K562 (cell line): ENCODE data around the gene TCP11. TPM values are rescaled to one million over a fixed set of nuclear protein-coding genes. Genes with fewer than 3 reads are reported as not detected.

Experiments used
- ATAC-seq: fragments of 200-7000 bp; cut with Tn5 transposase; 3 replicates; pipeline ENCODE4 v1.9.1; 2020; ENCODE audit warnings: moderate library complexity
- BruUV-seq: library from RNA; stranded (reverse); fragments of 400-500 nt; replicated peaks from 2 replicates; lab custom pipeline; 2021; lab: Mats Ljungman, UMichigan
- CTCF ChIA-PET: fragments of 300-600 bp; formaldehyde crosslinking; extraction: SDS; loops from one replicate; lab custom pipeline; 2021; ENCODE audit warnings: low intra/inter-chr PET ratio; lab: Yijun Ruan, JAX
- POLR2A ChIA-PET: fragments of 300-600, 350-650 bp; sonication (Branson Sonifier 250); formaldehyde crosslinking; extraction: SDS; loops from one replicate; lab custom pipeline; 2021; ENCODE audit warnings: antibody characterized with exemption, inconsistent platforms; lab: Yijun Ruan, JAX
- DNase-seq, 4 experiments: peaks; one replicate each; pipeline versions ENCODE4 v3.0.0 to v3.0.0-alpha.2; 2011 to 2018; ENCODE audit warnings: low spot score in 3 of 4, mixed read lengths in 3 of 4; ENCODE audit errors: extremely low read depth in 1 of 4
- FAIRE-seq: peaks from 2 replicates; lab custom pipeline; 2011; peaks lifted over from hg19 to GRCh38; lab: Jason Lieb, UNC
- H2AFZ ChIP-seq: 2 replicates; pipeline ENCODE4 v1.6.0; 2011; ENCODE audit warnings: low read depth, low read length, control low read depth, inconsistent platforms
- H3K27ac ChIP-seq: fragments of 200-600 bp; 3 replicates; pipeline ENCODE4 v1.8.0; 2011; ENCODE audit warnings: low read depth, mild to moderate bottlenecking, control low read depth, inconsistent platforms, low read length, moderate library complexity, mixed read lengths; ENCODE audit errors: extremely low read depth
- H3K27me3 ChIP-seq, 2 experiments: fragments of 300-600 bp in 1 of 2; 2 replicates in 1 of 2; 3 replicates in 1 of 2; pipeline versions ENCODE4 v1.6.0 to v1.8.0; 2011; ENCODE audit warnings: inconsistent platforms in 2 of 2, low read length in 2 of 2, mild to moderate bottlenecking in 1 of 2, mixed read lengths in 1 of 2, moderate library complexity in 1 of 2; ENCODE audit not compliant: control insufficient read depth in 2 of 2, insufficient read depth in 2 of 2
- H3K36me3 ChIP-seq: fragments of 300-600 bp; 3 replicates; pipeline ENCODE4 v1.8.0; 2011; ENCODE audit warnings: mild to moderate bottlenecking, low read length, inconsistent platforms; ENCODE audit not compliant: control insufficient read depth, insufficient read depth
- H3K4me1 ChIP-seq, 2 experiments: fragments of 200-600 bp in 1 of 2; replicated peaks in 1 of 2; 2 replicates in 1 of 2; 3 replicates in 1 of 2; pipeline versions ENCODE4 v1.5.1 to v1.8.0; 2011; ENCODE audit warnings: inconsistent platforms in 2 of 2, low read length in 2 of 2, mild to moderate bottlenecking in 1 of 2, mixed read lengths in 1 of 2, moderate library complexity in 1 of 2; ENCODE audit not compliant: control insufficient read depth in 2 of 2, insufficient read depth in 2 of 2
- H3K4me2 ChIP-seq: 2 replicates; pipeline ENCODE4 v1.6.1; 2011; ENCODE audit warnings: low read length, control low read depth, inconsistent platforms, mixed read lengths; ENCODE audit not compliant: insufficient read depth
- H3K4me3 ChIP-seq: fragments of 200-600 bp; sonication (generic), shearing (Covaris generic); 2 replicates; pipeline ENCODE4 v1.5.1; 2016; ENCODE audit warnings: control low read depth, inconsistent platforms
- H3K79me2 ChIP-seq: fragments of 200-600 bp; 3 replicates; pipeline ENCODE4 v1.8.0; 2011; ENCODE audit warnings: low read length, inconsistent platforms; ENCODE audit not compliant: control insufficient read depth, insufficient read depth
- H3K9ac ChIP-seq, 2 experiments: 2 replicates each; pipeline versions ENCODE4 v1.6.0 to v1.6.1; 2011; ENCODE audit warnings: low read depth in 2 of 2, low read length in 2 of 2, control low read depth in 1 of 2, inconsistent platforms in 1 of 2, mild to moderate bottlenecking in 1 of 2, mixed read lengths in 1 of 2; ENCODE audit not compliant: insufficient read depth in 1 of 2
- H3K9me1 ChIP-seq: one replicate; pipeline ENCODE4 v1.6.0; 2011; ENCODE audit warnings: inconsistent platforms, mild to moderate bottlenecking, low read length, moderate library complexity; ENCODE audit not compliant: control insufficient read depth, insufficient read depth
- H3K9me3 ChIP-seq: replicated peaks from 2 replicates; pipeline ENCODE4 v1.5.1; 2011; ENCODE audit warnings: low read depth, low read length, inconsistent platforms; ENCODE audit not compliant: control insufficient read depth, insufficient read depth
- H4K20me1 ChIP-seq: replicated peaks from 2 replicates; pipeline ENCODE4 v1.6.1; 2011; ENCODE audit warnings: low read length, inconsistent platforms, mixed read lengths; ENCODE audit not compliant: control insufficient read depth, insufficient read depth
- ELF1 ChIP-seq: fragments of 200-800 bp; sonication (Bioruptor generic); IDR thresholded peaks from 2 replicates; pipeline ENCODE4 v1.6.1; 2016; ENCODE audit warnings: missing genetic modification characterization, missing compliant biosample characterization
- HMG20A ChIP-seq: fragments of 450-650 bp; formaldehyde crosslinking; conservative IDR thresholded peaks from 2 replicates; pipeline ENCODE4 v1.4.0; 2020; ENCODE audit warnings: mild to moderate bottlenecking, mixed read lengths
- HOXB6 ChIP-seq: fragments of 250-450 bp; sonication (Bioruptor Pico); IDR thresholded peaks from 2 replicates; pipeline ENCODE4 v1.5.1; 2022; ENCODE audit warnings: mild to moderate bottlenecking, borderline replicate concordance
- MYBL2 ChIP-seq, 2 experiments: fragments of 450-650 bp in 1 of 2; sonication (generic) in 1 of 2; formaldehyde crosslinking in 1 of 2; IDR thresholded peaks; 2 replicates each; pipeline versions ENCODE4 v1.6.1 to v1.8.1; 2017 to 2022; ENCODE audit warnings: borderline replicate concordance in 1 of 2, inconsistent platforms in 1 of 2, low read depth in 1 of 2, mild to moderate bottlenecking in 1 of 2, missing genetic modification reagents in 1 of 2, moderate library complexity in 1 of 2
- NCOA6 ChIP-seq: fragments of 450-650 bp; IDR thresholded peaks from 2 replicates; pipeline ENCODE4 v1.6.1; 2017; ENCODE audit warnings: mild to moderate bottlenecking
- POLR2H ChIP-seq: IDR thresholded peaks from 2 replicates; pipeline ENCODE4 v1.6.1; 2016; ENCODE audit warnings: missing genetic modification characterization, low read depth, mild to moderate bottlenecking, control low read depth, missing compliant biosample characterization, moderate library complexity
- POU5F1 ChIP-seq: fragments of 150-350 bp; IDR thresholded peaks from 2 replicates; pipeline ENCODE4 v1.6.1; 2014; ENCODE audit warnings: borderline replicate concordance, low read length, low read depth, mild to moderate bottlenecking; ENCODE audit not compliant: partially characterized antibody
- PTRF ChIP-seq: fragments of 450-650 bp; IDR thresholded peaks from 2 replicates; pipeline ENCODE4 v1.6.1; 2016; ENCODE audit warnings: mild to moderate bottlenecking, missing genetic modification characterization, missing compliant biosample characterization
- RBM22 ChIP-seq: fragments of 200-400 bp; formaldehyde crosslinking; IDR thresholded peaks from 2 replicates; pipeline ENCODE4 v1.6.1; 2018; ENCODE audit warnings: low read length, low read depth; ENCODE audit not compliant: poor library complexity, severe bottlenecking
- RFX1 ChIP-seq: fragments of 450-650 bp; IDR thresholded peaks from 2 replicates; pipeline ENCODE4 v1.6.1; 2016; ENCODE audit warnings: mild to moderate bottlenecking, moderate library complexity
- TAL1 ChIP-seq: fragments of 450-650 bp; IDR thresholded peaks from 2 replicates; pipeline ENCODE4 v1.6.1; 2016; ENCODE audit warnings: mild to moderate bottlenecking
- ZC3H4 ChIP-seq: sonication (generic); formaldehyde crosslinking; IDR thresholded peaks from 2 replicates; pipeline ENCODE4 v1.9.0; 2021; ENCODE audit warnings: missing genetic modification reagents, borderline replicate concordance
- ZEB2 ChIP-seq: fragments of 450-650 bp; IDR thresholded peaks from 2 replicates; pipeline ENCODE4 v1.6.1; 2016
- ZKSCAN8 ChIP-seq: fragments of 200-800 bp; sonication (Bioruptor generic); IDR thresholded peaks from 2 replicates; pipeline ENCODE4 v1.6.1; 2016; ENCODE audit warnings: missing genetic modification characterization, missing compliant biosample characterization
- ZNF41 ChIP-seq: fragments of 250-450 bp; sonication (Bioruptor Pico); conservative IDR thresholded peaks from 2 replicates; pipeline ENCODE4 v1.4.0; 2020; ENCODE audit warnings: mild to moderate bottlenecking
- ZNF436 ChIP-seq: fragments of 250-450, 450-650 bp; sonication (Bioruptor Pico); formaldehyde crosslinking; IDR thresholded peaks from 2 replicates; pipeline ENCODE4 v1.7.0; 2020; ENCODE audit warnings: mild to moderate bottlenecking
- ZNF507 ChIP-seq: conservative IDR thresholded peaks from 2 replicates; pipeline ENCODE4 v1.6.1; 2017; ENCODE audit warnings: missing genetic modification characterization, missing compliant biosample characterization
- ZNF766 ChIP-seq: fragments of 200-800 bp; sonication (Bioruptor generic); conservative IDR thresholded peaks from 2 replicates; pipeline ENCODE4 v1.6.1; 2016; ENCODE audit warnings: missing genetic modification characterization, missing compliant biosample characterization
- WGBS: fragments of 100-300 bp; shearing (Covaris generic); methylation state at CpG from one replicate; pipeline ENCODE4 v1.1.6; 2016; ENCODE audit warnings: low coverage, mixed read lengths; ENCODE audit not compliant: insufficient coverage; ENCODE audit errors: missing lambda C conversion rate; 5-methylcytosine and 5-hydroxymethylcytosine counted together
- in situ Hi-C: fragments of 300-500 bp; cut with MboI; formaldehyde crosslinking; loops from 4 replicates; pipeline ENCODE4 v1.15.0; 2018; ENCODE audit warnings: inconsistent platforms, mixed read lengths
- intact Hi-C: fragments of 100-400 bp; cut with micrococcal nuclease; formaldehyde crosslinking; loops from 2 replicates; pipeline ENCODE4 v1.14.2; 2022
- polyA plus RNA-seq, 8 experiments: library from polyadenylated mRNA; depleted of rRNA in 4 of 8; stranded (reverse) in 5 of 8; unstranded in 3 of 8; fragments of >200 nt; fragmentation: Nextera tagmentation in 2 of 8; fragmentation: Illumina TruSeq in 1 of 8; extraction: Ambion mirVana in 2 of 8; extraction: Trizol in 1 of 8; gene quantifications; 2 replicates each; pipeline versions ENCODE4 v1.2.1 to v1.2.3, GENCODE V29; 2011 to 2014; ENCODE audit warnings: inconsistent platforms in 1 of 8, missing spikeins in 1 of 8
- total RNA-seq, 7 experiments: library from RNA; depleted of rRNA in 6 of 7; stranded (reverse); fragments of >200 nt in 6 of 7; fragmentation: Illumina TruSeq in 2 of 7; extraction: Trizol in 2 of 7; gene quantifications; 2 replicates each; pipeline versions ENCODE4 v1.2.1 to v1.2.3, GENCODE V29; 2011 to 2021; ENCODE audit warnings: low replicate concordance in 1 of 7
- TF ChIP-seq, protein P1 (sequence below): sonication (generic); formaldehyde crosslinking; IDR thresholded peaks from 2 replicates; pipeline ENCODE4 v1.8.0; 2023; ENCODE audit warnings: mild to moderate bottlenecking, missing genetic modification reagents
- TF ChIP-seq, protein P2 (sequence below): fragments of 450-650 bp; formaldehyde crosslinking; IDR thresholded peaks from 2 replicates; pipeline ENCODE4 v1.4.0; 2022; ENCODE audit warnings: missing genetic modification characterization

The TCP11 gene
- total and polyA plus RNA-seq, 9 of the 15 experiments (the other 6 are each of a cell fraction or from before 2014, with no cell fraction given), result not detected

GRCh38 chr6:35078226-35078850, 62.8 kb downstream of the TCP11 start:
- DNase-seq (no peak), ATAC-seq (no peak), FAIRE-seq (no peak)
- no TSS peak for BruUV-seq
- ChIA-PET POLR2A (interaction anchor here (0.6 to 1.2 kb wide), 4 partner anchors 8 to 162 kb away, joined by 3 to 4 read pairs (median 3); no protein-coding TSS in a partner anchor), CTCF (no interaction called here)
- 86% methylated on average over 20 of the region's 20 CpGs for WGBS
- H3K9ac ChIP-seq, result no peak overlapping the region
- H3K9me3 ChIP-seq, result no peaks in the 10 kb centered on the region
- intact Hi-C loops, result no loop called here
- no peak overlapping the region for H2AFZ ChIP-seq
- H4K20me1 ChIP-seq, result no peaks in the 10 kb centered on the region; the same call in 1 of the 2 replicates
- no peak overlapping the region for H3K4me2 ChIP-seq
- in situ Hi-C loops, result no loop called here
- no peaks in the 10 kb centered on the region for H3K9me1 ChIP-seq
- H3K27me3 ChIP-seq, result no peaks in the 10 kb centered on the region
- no peak for TF ChIP-seq RFX1
- no peak for TF ChIP-seq ZNF766
- no peak for TF ChIP-seq MYBL2 (IDR thresholded peaks at IDR 0.05; ENCODE audit: low read depth)
- no peak for TF ChIP-seq MYBL2 (CRISPR knock-in tag; IDR thresholded peaks at IDR 0.05; ENCODE audit: borderline replicate concordance)
- TF ChIP-seq NCOA6, result no peak
- TF ChIP-seq HOXB6 (CRISPR knock-in tag), result no peak
- no peak for TF ChIP-seq PTRF
- TF ChIP-seq ELF1 (tag), result no peak
- TF ChIP-seq, protein P1, sequence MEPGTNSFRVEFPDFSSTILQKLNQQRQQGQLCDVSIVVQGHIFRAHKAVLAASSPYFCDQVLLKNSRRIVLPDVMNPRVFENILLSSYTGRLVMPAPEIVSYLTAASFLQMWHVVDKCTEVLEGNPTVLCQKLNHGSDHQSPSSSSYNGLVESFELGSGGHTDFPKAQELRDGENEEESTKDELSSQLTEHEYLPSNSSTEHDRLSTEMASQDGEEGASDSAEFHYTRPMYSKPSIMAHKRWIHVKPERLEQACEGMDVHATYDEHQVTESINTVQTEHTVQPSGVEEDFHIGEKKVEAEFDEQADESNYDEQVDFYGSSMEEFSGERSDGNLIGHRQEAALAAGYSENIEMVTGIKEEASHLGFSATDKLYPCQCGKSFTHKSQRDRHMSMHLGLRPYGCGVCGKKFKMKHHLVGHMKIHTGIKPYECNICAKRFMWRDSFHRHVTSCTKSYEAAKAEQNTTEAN (CRISPR knock-in tag), result no peak
- TF ChIP-seq POLR2H (tag), result no peak
- no peak for TF ChIP-seq ZNF507
- TF ChIP-seq ZKSCAN8, result no peak
- TF ChIP-seq ZEB2, result no peak
- no peak for TF ChIP-seq RBM22
- no peak for TF ChIP-seq TAL1
- TF ChIP-seq HMG20A, result no peak
- TF ChIP-seq ZNF41 (CRISPR knock-in tag), result no peak
- no peak for TF ChIP-seq ZC3H4
- TF ChIP-seq, protein P2, sequence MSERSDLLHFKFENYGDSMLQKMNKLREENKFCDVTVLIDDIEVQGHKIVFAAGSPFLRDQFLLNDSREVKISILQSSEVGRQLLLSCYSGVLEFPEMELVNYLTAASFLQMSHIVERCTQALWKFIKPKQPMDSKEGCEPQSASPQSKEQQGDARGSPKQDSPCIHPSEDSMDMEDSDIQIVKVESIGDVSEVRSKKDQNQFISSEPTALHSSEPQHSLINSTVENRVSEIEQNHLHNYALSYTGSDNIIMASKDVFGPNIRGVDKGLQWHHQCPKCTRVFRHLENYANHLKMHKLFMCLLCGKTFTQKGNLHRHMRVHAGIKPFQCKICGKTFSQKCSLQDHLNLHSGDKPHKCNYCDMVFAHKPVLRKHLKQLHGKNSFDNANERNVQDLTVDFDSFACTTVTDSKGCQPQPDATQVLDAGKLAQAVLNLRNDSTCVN (CRISPR knock-in tag), result no peak
- no peak for TF ChIP-seq POU5F1
- no peak for TF ChIP-seq ZNF436
- H3K27ac ChIP-seq, result no peak overlapping the region
- peaks cover 9% of the 10 kb centered on the region; the same call in 1 of the 3 replicates for H3K36me3 ChIP-seq
- H3K4me1 ChIP-seq, result peaks cover 0 to 16% of the 10 kb centered on the region in 2 experiments; a peak in 1 of 5 replicates
- no peak overlapping the region for H3K4me3 ChIP-seq
- no peaks in the 10 kb centered on the region for H3K79me2 ChIP-seq
